Transverse colon (tissue), 3 donors: ENCODE results near the gene IMMP2L.

Experiments used
- CTCF ChIP-seq, 5 experiments: fragments of 200-600 bp in 3 of 5; fragments of 450-650 bp in 2 of 5; sonication (generic) in 3 of 5; IDR thresholded peaks; 1 replicate in 2 of 5; 2 replicates in 3 of 5; pipeline ENCODE4 v1.5.1; 2016 to 2017; ENCODE audit warnings: antibody characterized with exemption in 5 of 5, inconsistent platforms in 3 of 5, mild to moderate bottlenecking in 2 of 5, moderate library complexity in 1 of 5
- EP300 ChIP-seq: sonication (generic); formaldehyde crosslinking; IDR thresholded peaks from one replicate; pipeline ENCODE4 v1.6.1; 2017; ENCODE audit warnings: antibody characterized with exemption, low read depth
- POLR2A ChIP-seq: fragments of 450-650 bp; IDR thresholded peaks from one replicate; pipeline ENCODE4 v1.6.1; 2016; ENCODE audit warnings: antibody characterized with exemption, mild to moderate bottlenecking, moderate library complexity

- TF ChIP-seq POLR2A (no peak), CTCF (IDR thresholded peaks at IDR 0.05) (no peak), EP300 (no peak)
Measured at GRCh38 chr7:111364413-111364812, 197.9 kb downstream of the IMMP2L start.
